Stomach (tissue), 9 donors: Measurements from ENCODE around the gene PLA2G4A. TPM values are rescaled to one million over a fixed set of nuclear protein-coding genes. Genes with fewer than 3 reads are reported as not detected.

Source experiments
- DNase-seq, 2 donors: peaks; one replicate each; pipeline versions ENCODE4 v3.0.0 to v3.0.0-alpha.2; 2013 to 2019
- H3K27ac ChIP-seq, 5 donors: fragments of 200-600 bp in 4 of 5; sonication (generic) in 4 of 5; one replicate each; pipeline ENCODE4 v1.5.1; 2013 to 2019; ENCODE audit warnings: mild to moderate bottlenecking in 1 of 5, moderate library complexity in 1 of 5
- H3K27me3 ChIP-seq, 3 donors: fragments of 200-600 bp; sonication (generic); one replicate each; pipeline ENCODE4 v1.5.1; 2017 to 2019; ENCODE audit warnings: mixed run types in 1 of 3
- H3K36me3 ChIP-seq, 4 donors: fragments of 200-600 bp; sonication (generic); 1 replicate in 3 of 4; 2 replicates in 1 of 4; pipeline ENCODE4 v1.5.1; 2016 to 2019
- H3K4me1 ChIP-seq, 4 donors: fragments of 200-600 bp; sonication (generic); one replicate each; pipeline ENCODE4 v1.5.1; 2016 to 2019
- H3K4me3 ChIP-seq, 4 donors: fragments of 200-600 bp; sonication (generic) in 3 of 4; one replicate each; pipeline ENCODE4 v1.5.1; 2016 to 2019; ENCODE audit warnings: mild to moderate bottlenecking in 1 of 4
- H3K9me3 ChIP-seq, 4 donors: fragments of 200-600 bp; sonication (generic); one replicate each; pipeline ENCODE4 v1.5.1; 2016 to 2019
- CTCF ChIP-seq, 7 experiments: fragments of 450-650 bp in 4 of 7; fragments of 200-600 bp in 3 of 7; sonication (generic) in 3 of 7; IDR thresholded peaks; one replicate each; pipeline ENCODE4 v1.5.1; 2016 to 2019; ENCODE audit warnings: antibody characterized with exemption in 7 of 7, control low read depth in 2 of 7, mild to moderate bottlenecking in 1 of 7
- EP300 ChIP-seq: sonication (generic); formaldehyde crosslinking; IDR thresholded peaks from one replicate; pipeline ENCODE4 v1.6.1; 2017; ENCODE audit warnings: antibody characterized with exemption
- POLR2A ChIP-seq, 4 donors: fragments of 450-650 bp; IDR thresholded peaks; one replicate each; pipeline ENCODE4 v1.6.1; 2016; ENCODE audit warnings: antibody characterized with exemption in 4 of 4, control low read depth in 2 of 4, mild to moderate bottlenecking in 1 of 4, moderate library complexity in 1 of 4
- POLR2AphosphoS5 ChIP-seq, 3 donors: sonication (generic); formaldehyde crosslinking; IDR thresholded peaks; one replicate each; pipeline ENCODE4 v1.6.1; 2016; ENCODE audit warnings: antibody characterized with exemption in 3 of 3
- WGBS, 5 donors: extraction: QIAGEN DNeasy Blood & Tissue Kit in 3 of 5; methylation state at CpG; one replicate each; pipeline versions ENCODE4 v1.1.5 to v1.1.7; 2013 to 2018; 5-methylcytosine and 5-hydroxymethylcytosine counted together
- intact Hi-C: fragments of 100-400 bp; cut with DNase I; formaldehyde crosslinking; loops from one replicate; pipeline ENCODE4 v1.15.1; 2023; ENCODE audit warnings: low total_unique reads
- polyA plus RNA-seq, 3 donors: library from polyadenylated mRNA; stranded (reverse); fragments of 200-250 nt; gene quantifications; one replicate each; pipeline ENCODE4 v1.2.3, GENCODE V29; 2013
- total RNA-seq, 5 donors: library from RNA; depleted of rRNA; stranded (reverse); fragments of >200 nt; gene quantifications; one replicate each; pipeline versions ENCODE4 v1.1.0 to v1.2.3, GENCODE V29; 2014 to 2016
- donor health status: healthy with polysubstance abuse.
- donor health status: Bipolar disorder and iron deficiency.
- donor health status: healthy.

The PLA2G4A gene
- total and polyA plus RNA-seq, 8 donors, result 2.2 to 17.8 (median 6.8) TPM

- TF ChIP-seq EP300 (no peak), POLR2AphosphoS5 (IDR thresholded peaks at IDR 0.05) (peak in 2 of 3 donors; percentile 20 to 83)
- Histone ChIP-seq H3K27ac (peak overlapping the region in 1 of 5 donors; percentile 74), H3K4me3 (no peak overlapping the region), H3K27me3 (no peaks in the 10 kb centered on the region), H3K9me3 (no peaks in the 10 kb centered on the region), H3K4me1 (peaks cover 0 to 11% (median 0%) of the 10 kb centered on the region in 4 donors), H3K36me3 (no peaks in the 10 kb centered on the region)
- peak in 1 of 2 donors; percentile 43 for DNase-seq
- intact Hi-C loops, result no loop called here
- 77 to 90% (median 84%) methylated on average over 8 of the region's 8 CpGs for WGBS, 5 donors
Observed at GRCh38 chr1:186976700-186977099, 148.0 kb downstream of the PLA2G4A start.

GRCh38 chr1:186977266-186977957, 148.7 kb downstream of the PLA2G4A start:
- no peak for TF ChIP-seq POLR2AphosphoS5 (IDR thresholded peaks at IDR 0.05)
- no peak for TF ChIP-seq EP300
- TF ChIP-seq POLR2A (IDR thresholded peaks at IDR 0.05), result no peak
- no peak for TF ChIP-seq CTCF (IDR thresholded peaks at IDR 0.05)
- H3K4me3 ChIP-seq, result no peak overlapping the region
- no peak for DNase-seq
- H3K27ac ChIP-seq, result peak overlapping the region in 1 of 5 donors; percentile 74
- no peaks in the 10 kb centered on the region for H3K36me3 ChIP-seq
- peaks cover 0 to 17% (median 3%) of the 10 kb centered on the region in 4 donors for H3K4me1 ChIP-seq
- intact Hi-C loops, result no loop called here
- H3K9me3 ChIP-seq, result no peaks in the 10 kb centered on the region
- WGBS, 5 donors, result 67 to 87% (median 81%) methylated on average over 3 of the region's 3 CpGs
- no peaks in the 10 kb centered on the region for H3K27me3 ChIP-seq

DNA sequence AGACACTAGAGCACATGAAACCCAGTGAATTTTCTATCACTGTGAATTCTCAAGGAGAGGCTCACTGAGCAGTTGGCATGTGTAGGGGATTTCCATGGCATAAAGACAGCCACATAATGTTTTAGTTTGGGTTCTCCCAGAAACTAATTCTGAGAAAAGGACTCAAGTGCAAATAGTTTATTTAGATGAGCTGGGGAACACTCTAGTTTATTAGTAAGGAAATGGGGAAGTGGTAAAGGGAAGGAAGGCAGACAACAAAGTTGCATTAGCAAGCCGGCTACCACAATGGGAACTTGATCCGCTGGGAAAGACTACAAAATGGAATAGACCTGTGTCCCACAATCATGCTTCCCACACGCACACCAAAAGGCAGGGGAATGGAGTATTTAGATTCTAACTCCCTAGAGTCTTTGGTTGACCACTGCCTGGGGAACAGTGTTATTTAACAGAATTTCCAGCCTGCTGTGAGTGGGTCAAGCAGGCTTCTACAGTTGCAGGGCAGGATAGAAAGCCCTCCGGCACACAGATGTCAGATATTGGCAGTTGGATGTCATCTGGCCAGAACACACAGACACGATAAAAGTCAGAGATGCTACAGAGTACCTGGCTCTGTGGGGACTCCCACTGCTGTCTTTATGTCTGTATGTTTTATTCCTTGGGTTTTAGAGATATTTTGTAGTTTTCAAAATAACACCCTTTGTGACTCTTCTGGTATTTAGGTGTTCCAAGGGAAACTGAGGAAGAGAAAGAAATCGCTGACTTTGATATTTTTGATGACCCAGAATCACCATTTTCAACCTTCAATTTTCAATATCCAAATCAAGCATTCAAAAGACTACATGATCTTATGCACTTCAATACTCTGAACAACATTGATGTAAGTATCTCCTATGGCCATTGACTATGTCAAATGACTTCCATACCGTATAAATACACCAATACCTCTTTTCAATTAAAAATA, 150.1 kb downstream of the PLA2G4A start:
- no peak overlapping the region for H3K4me3 ChIP-seq
- H3K4me1 ChIP-seq, result peaks cover 0 to 23% (median 5%) of the 10 kb centered on the region in 4 donors
- no peak for DNase-seq
- no peaks in the 10 kb centered on the region for H3K27me3 ChIP-seq
- 76 to 94% (median 79%) methylated on average over 7 of the region's 7 CpGs for WGBS, 5 donors
- no peaks in the 10 kb centered on the region for H3K36me3 ChIP-seq
- no peaks in the 10 kb centered on the region for H3K9me3 ChIP-seq
- intact Hi-C loops, result no loop called here
- no peak for TF ChIP-seq CTCF (IDR thresholded peaks at IDR 0.05)
- no peak for TF ChIP-seq POLR2A (IDR thresholded peaks at IDR 0.05)
- TF ChIP-seq EP300, result no peak
- TF ChIP-seq POLR2AphosphoS5 (IDR thresholded peaks at IDR 0.05), result no peak
- H3K27ac ChIP-seq, result peak overlapping the region in 1 of 5 donors; percentile 38

DNA sequence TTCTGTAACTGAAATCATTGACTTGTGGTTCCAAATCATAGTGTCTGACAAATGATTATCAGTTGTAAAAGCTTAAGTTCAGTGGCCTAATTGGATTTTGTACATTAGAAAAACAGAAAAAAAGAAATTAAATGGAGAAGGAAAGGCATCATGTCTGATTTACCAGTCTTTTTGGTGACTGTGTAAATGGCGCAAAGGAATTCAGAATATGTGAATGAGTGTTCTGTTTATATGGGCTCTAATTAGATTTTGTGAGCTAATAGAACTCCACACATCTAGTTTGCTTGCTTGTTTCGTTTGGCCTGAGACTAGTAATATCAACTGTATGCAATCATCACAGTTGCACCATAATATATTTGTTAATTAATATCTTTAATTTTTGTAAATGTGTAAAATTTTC, 151.7 kb downstream of the PLA2G4A start:
- H3K4me3 ChIP-seq, result no peak overlapping the region

More for the DNA sequence above, 151.7 kb downstream of the PLA2G4A start:
- 83 to 95% (median 90%) methylated on average over 2 of the region's 2 CpGs for WGBS, 5 donors
- no peaks in the 10 kb centered on the region for H3K9me3 ChIP-seq
- H3K36me3 ChIP-seq, result no peaks in the 10 kb centered on the region
- DNase-seq, result no peak
- TF ChIP-seq CTCF (IDR thresholded peaks at IDR 0.05) (no peak), POLR2AphosphoS5 (IDR thresholded peaks at IDR 0.05) (no peak), POLR2A (IDR thresholded peaks at IDR 0.05) (no peak), EP300 (no peak)
- intact Hi-C loops, result loop anchor here (10.0 kb wide), 2 partner anchors 496 to 576 kb away; no protein-coding TSS in a partner anchor
- no peak overlapping the region for H3K27ac ChIP-seq
- H3K27me3 ChIP-seq, result no peaks in the 10 kb centered on the region
- H3K4me1 ChIP-seq, result peaks cover 0 to 28% (median 5%) of the 10 kb centered on the region in 4 donors
